IMR-90 (cell line): Measurements from ENCODE around the gene GALNT4. TPM values are rescaled to one million over a fixed set of nuclear protein-coding genes. Genes with fewer than 3 reads are reported as not detected.

Experiments used
- ATAC-seq: fragments of 200-7000 bp; cut with Tn5 transposase; 2 replicates; pipeline ENCODE4 v1.9.1; 2020; ENCODE audit warnings: low read depth, mild to moderate bottlenecking, moderate library complexity
- BruUV-seq: library from RNA; stranded (reverse); fragments of 400-500 nt; replicated peaks from 2 replicates; lab custom pipeline; 2021; lab: Mats Ljungman, UMichigan
- CTCF ChIA-PET: fragments of 300-600 bp; formaldehyde crosslinking; extraction: SDS; loops from one replicate; lab custom pipeline; 2021; ENCODE audit warnings: antibody characterized with exemption; lab: Yijun Ruan, JAX
- POLR2A ChIA-PET: fragments of 300-600 bp; sonication (Branson Sonifier 250); formaldehyde crosslinking; loops from one replicate; lab custom pipeline; 2022; ENCODE audit warnings: antibody characterized with exemption; ENCODE audit not compliant: unreplicated experiment; lab: Charles Lee
- DNase-seq: peaks from one replicate; pipeline ENCODE4 v3.0.0; 2013
- H2AFZ ChIP-seq: replicated peaks from 2 replicates; pipeline ENCODE3; 2013; ENCODE audit warnings: low read length, mild to moderate bottlenecking; ENCODE audit not compliant: poor library complexity
- H2AK5ac ChIP-seq: 2 replicates; pipeline ENCODE4 v1.6.1; 2013; ENCODE audit warnings: low read depth, low read length, inconsistent platforms
- H2AK9ac ChIP-seq: replicated peaks from 2 replicates; pipeline ENCODE3; 2013; ENCODE audit warnings: mild to moderate bottlenecking, low read depth, low read length, moderate library complexity; ENCODE audit not compliant: poor library complexity
- H2BK120ac ChIP-seq: 2 replicates; pipeline ENCODE4 v1.6.1; 2013; ENCODE audit warnings: low read depth, low read length, inconsistent platforms
- H2BK15ac ChIP-seq: 3 replicates; pipeline ENCODE4 v1.6.1; 2013; ENCODE audit warnings: low read depth, low read length, inconsistent platforms
- H2BK20ac ChIP-seq: 2 replicates; pipeline ENCODE4 v1.6.1; 2013; ENCODE audit warnings: low read depth, mild to moderate bottlenecking, inconsistent platforms, low read length, moderate library complexity
- H2BK5ac ChIP-seq: 2 replicates; pipeline ENCODE4 v1.6.1; 2013; ENCODE audit warnings: mild to moderate bottlenecking, low read depth, low read length, inconsistent platforms; ENCODE audit not compliant: poor library complexity, severe bottlenecking
- H3K14ac ChIP-seq: replicated peaks from 2 replicates; pipeline ENCODE4 v1.6.1; 2013; ENCODE audit warnings: low read depth, low read length, inconsistent platforms
- H3K18ac ChIP-seq: 2 replicates; pipeline ENCODE4 v1.6.1; 2013; ENCODE audit warnings: low read depth, low read length, control low read depth
- H3K23ac ChIP-seq: 2 replicates; pipeline ENCODE4 v1.6.1; 2013; ENCODE audit warnings: low read depth, low read length, inconsistent platforms
- H3K27ac ChIP-seq: 2 replicates; pipeline ENCODE4 v1.5.1; 2013; ENCODE audit warnings: mild to moderate bottlenecking, control low read depth, low read length; ENCODE audit not compliant: insufficient read depth
- H3K27me3 ChIP-seq: 2 replicates; pipeline ENCODE4 v1.6.1; 2013; ENCODE audit warnings: low read length; ENCODE audit not compliant: control insufficient read depth, insufficient read depth
- H3K36me3 ChIP-seq: 2 replicates; pipeline ENCODE4 v1.6.1; 2013; ENCODE audit warnings: low read length, mixed read lengths; ENCODE audit not compliant: control insufficient read depth, insufficient read depth
- H3K4ac ChIP-seq: 2 replicates; pipeline ENCODE4 v1.6.1; 2013; ENCODE audit warnings: low read depth, low read length, inconsistent platforms
- H3K4me1 ChIP-seq: 2 replicates; pipeline ENCODE4 v1.6.1; 2013; ENCODE audit warnings: low read length, mixed read lengths; ENCODE audit not compliant: control insufficient read depth, insufficient read depth
- H3K4me2 ChIP-seq: 2 replicates; pipeline ENCODE4 v1.6.1; 2013; ENCODE audit warnings: low read depth, mild to moderate bottlenecking, control low read depth, low read length, moderate library complexity
- H3K4me3 ChIP-seq: 2 replicates; pipeline ENCODE4 v1.5.1; 2013; ENCODE audit warnings: low read depth, mild to moderate bottlenecking, control low read depth, low read length, moderate library complexity; ENCODE audit not compliant: insufficient read depth
- H3K56ac ChIP-seq: 2 replicates; pipeline ENCODE4 v1.6.1; 2013; ENCODE audit warnings: low read length, inconsistent platforms; ENCODE audit not compliant: insufficient read depth; ENCODE audit errors: extremely low read depth
- H3K79me1 ChIP-seq, 2 experiments: 2 replicates each; pipeline ENCODE4 v1.6.1; 2013; ENCODE audit warnings: low read length in 2 of 2, inconsistent platforms in 1 of 2, low read depth in 1 of 2
- H3K9ac ChIP-seq: 2 replicates; pipeline ENCODE4 v1.6.1; 2013; ENCODE audit warnings: low read depth, low read length, control low read depth
- H3K9me1 ChIP-seq: 2 replicates; pipeline ENCODE4 v1.6.1; 2013; ENCODE audit warnings: low read length, inconsistent platforms; ENCODE audit not compliant: insufficient read depth
- H3K9me3 ChIP-seq: 2 replicates; pipeline ENCODE4 v1.6.1; 2013; ENCODE audit warnings: low read length; ENCODE audit not compliant: control insufficient read depth, insufficient read depth
- H4K20me1 ChIP-seq: 2 replicates; pipeline ENCODE4 v1.6.1; 2013; ENCODE audit warnings: low read length, inconsistent platforms; ENCODE audit not compliant: insufficient read depth
- H4K5ac ChIP-seq: 2 replicates; pipeline ENCODE4 v1.6.1; 2013; ENCODE audit warnings: mild to moderate bottlenecking, low read depth, low read length, control low read depth
- H4K8ac ChIP-seq, 2 experiments: 2 replicates each; pipeline ENCODE4 v1.6.1; 2013; ENCODE audit warnings: low read depth in 2 of 2, low read length in 2 of 2, control low read depth in 1 of 2, inconsistent platforms in 1 of 2
- H4K91ac ChIP-seq: 2 replicates; pipeline ENCODE4 v1.6.1; 2013; ENCODE audit warnings: low read depth, low read length, inconsistent platforms; ENCODE audit not compliant: insufficient read depth
- BHLHE40 ChIP-seq: fragments of 150-350 bp; IDR thresholded peaks from 2 replicates; pipeline ENCODE4 v1.6.1; 2016; ENCODE audit warnings: mild to moderate bottlenecking, low read depth, low read length
- CEBPB ChIP-seq: IDR thresholded peaks from 2 replicates; pipeline ENCODE4 v1.6.1; 2012; ENCODE audit warnings: low read depth, low read length, improper control_type of control experiment
- CHD1 ChIP-seq: IDR thresholded peaks from 2 replicates; pipeline ENCODE4 v1.6.1; 2012; ENCODE audit warnings: low read depth, low read length, improper control_type of control experiment
- ELK1 ChIP-seq: fragments of 150-350 bp; IDR thresholded peaks from 2 replicates; pipeline ENCODE4 v1.6.1; 2016; ENCODE audit warnings: low read depth, mild to moderate bottlenecking, low read length, moderate library complexity, borderline replicate concordance
- FOS ChIP-seq: fragments of 150-350 bp; IDR thresholded peaks from 2 replicates; pipeline ENCODE4 v1.6.1; 2016; ENCODE audit warnings: low read depth, low read length
- MAFK ChIP-seq: IDR thresholded peaks from 2 replicates; pipeline ENCODE4 v1.6.1; 2012; ENCODE audit warnings: low read depth, low read length, improper control_type of control experiment
- MAZ ChIP-seq: IDR thresholded peaks from 2 replicates; pipeline ENCODE4 v1.6.1; 2012; ENCODE audit warnings: low read depth, mild to moderate bottlenecking, low read length, improper control_type of control experiment, moderate library complexity, borderline replicate concordance
- MXI1 ChIP-seq: IDR thresholded peaks from 2 replicates; pipeline ENCODE4 v1.6.1; 2012; ENCODE audit warnings: low read depth, mild to moderate bottlenecking, low read length, moderate library complexity, borderline replicate concordance
- NFE2L2 ChIP-seq: fragments of 150-350 bp; IDR thresholded peaks from 2 replicates; pipeline ENCODE4 v1.6.1; 2016; ENCODE audit warnings: low read depth, mild to moderate bottlenecking, low read length
- POLR2A ChIP-seq: IDR thresholded peaks from 2 replicates; pipeline ENCODE4 v1.6.1; 2012; ENCODE audit warnings: mild to moderate bottlenecking, low read depth, low read length
- RAD21 ChIP-seq: IDR thresholded peaks from 2 replicates; pipeline ENCODE4 v1.6.1; 2012; ENCODE audit warnings: low read length, improper control_type of control experiment
- RCOR1 ChIP-seq: IDR thresholded peaks from 2 replicates; pipeline ENCODE4 v1.6.1; 2012; ENCODE audit warnings: mild to moderate bottlenecking, low read length, improper control_type of control experiment; ENCODE audit not compliant: insufficient replicate concordance
- RFX5 ChIP-seq: IDR thresholded peaks from 2 replicates; pipeline ENCODE4 v1.8.0; 2012; ENCODE audit warnings: low read depth, mild to moderate bottlenecking, low read length, moderate library complexity
- SMC3 ChIP-seq: fragments of 150-350 bp; IDR thresholded peaks from 2 replicates; pipeline ENCODE4 v1.6.1; 2016; ENCODE audit warnings: low read depth, mild to moderate bottlenecking, antibody characterized with exemption, low read length, moderate library complexity
- WGBS, 2 experiments: methylation state at CpG; one replicate each; pipeline versions ENCODE4 v1.1.5 to v1.1.7; 2013; ENCODE audit warnings: missing lambda C conversion rate in 2 of 2; ENCODE audit not compliant: insufficient read length in 1 of 2; ENCODE audit errors: extremely low coverage in 2 of 2; 5-methylcytosine and 5-hydroxymethylcytosine counted together
- dilution Hi-C: fragments of 300-500 bp; cut with HindIII; formaldehyde crosslinking; loops from one replicate; pipeline ENCODE4 v1.14.3; 2018; ENCODE audit warnings: low sequenced_read_pairs; ENCODE audit not compliant: unreplicated experiment
- in situ Hi-C: fragments of 300-500 bp; cut with MboI; formaldehyde crosslinking; loops from 3 replicates; pipeline ENCODE4 v1.14.3; 2019; ENCODE audit warnings: low sequenced_read_pairs, inconsistent platforms, mixed read lengths
- intact Hi-C: fragments of 100-400 bp; cut with micrococcal nuclease; formaldehyde crosslinking; loops from 2 replicates; pipeline ENCODE4 v1.10.0; 2022
- polyA plus RNA-seq, 3 experiments: library from polyadenylated mRNA; depleted of rRNA; stranded (reverse); fragments of >200 nt; gene quantifications; 2 replicates each; pipeline ENCODE4 v1.2.3, GENCODE V29; 2012; ENCODE audit warnings: low replicate concordance in 1 of 3
- total RNA-seq: library from RNA; depleted of rRNA; stranded (reverse); fragments of >200 nt; gene quantifications from 2 replicates; pipeline ENCODE4 v1.2.3, GENCODE V29; 2012
- TF ChIP-seq, protein P1 (sequence below): conservative IDR thresholded peaks from 2 replicates; pipeline ENCODE4 v1.5.1; 2012; ENCODE audit warnings: mild to moderate bottlenecking, low read depth, low read length, improper control_type of control experiment
- TF ChIP-seq, protein P2 (sequence below): fragments of 150-350 bp; IDR thresholded peaks from 2 replicates; pipeline ENCODE4 v1.6.1; 2017; ENCODE audit warnings: mild to moderate bottlenecking, antibody characterized with exemption, low read length, low read depth

The GALNT4 gene
- total and polyA plus RNA-seq, 2 of the 4 experiments (the other 2 are of a cell fraction): 2.6 to 9.0 TPM

DNA sequence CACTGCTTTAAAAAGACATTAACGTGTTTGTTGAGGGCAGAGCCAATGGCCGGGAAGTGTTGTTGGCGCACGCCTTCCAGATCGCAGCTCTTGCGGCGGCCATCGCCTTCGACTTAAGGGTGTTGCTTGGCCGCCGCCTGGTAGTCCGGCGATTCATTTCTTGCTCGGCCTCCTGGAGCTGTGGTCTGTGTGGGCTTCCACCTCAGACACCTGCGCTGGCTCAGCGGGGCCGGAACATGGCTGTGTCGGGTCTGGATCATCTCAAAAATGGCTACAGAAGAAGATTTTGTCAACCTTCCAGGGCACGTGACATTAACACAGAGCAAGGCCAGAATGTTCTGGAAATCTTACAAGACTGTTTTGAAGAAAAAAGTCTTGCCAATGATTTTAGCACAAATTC is 24.7 kb downstream of the GALNT4 start:
- H2AK5ac ChIP-seq: no peak overlapping the region
- ATAC-seq (no peak), DNase-seq (no peak)
- no peaks in the 10 kb centered on the region for H3K9me3 ChIP-seq
- H3K27me3 ChIP-seq: no peaks in the 10 kb centered on the region
- H2BK15ac ChIP-seq: no peak overlapping the region
- in situ Hi-C loops: loop anchor here (25.0 kb wide), 1 partner anchor 1363 kb away; the partner anchor contains the start of genes CEP290 and TMTC3
- H3K18ac ChIP-seq: no peak overlapping the region
- no peak overlapping the region for H2BK120ac ChIP-seq
- TF ChIP-seq RAD21 (no peak), MAFK (no peak), BHLHE40 (no peak), RFX5 (no peak), POLR2A (no peak), RCOR1 (no peak), MXI1 (no peak), FOS (no peak), CHD1 (no peak), NFE2L2 (no peak), MAZ (no peak), ELK1 (no peak), SMC3 (no peak), CEBPB (no peak)
- TF ChIP-seq, protein P1, sequence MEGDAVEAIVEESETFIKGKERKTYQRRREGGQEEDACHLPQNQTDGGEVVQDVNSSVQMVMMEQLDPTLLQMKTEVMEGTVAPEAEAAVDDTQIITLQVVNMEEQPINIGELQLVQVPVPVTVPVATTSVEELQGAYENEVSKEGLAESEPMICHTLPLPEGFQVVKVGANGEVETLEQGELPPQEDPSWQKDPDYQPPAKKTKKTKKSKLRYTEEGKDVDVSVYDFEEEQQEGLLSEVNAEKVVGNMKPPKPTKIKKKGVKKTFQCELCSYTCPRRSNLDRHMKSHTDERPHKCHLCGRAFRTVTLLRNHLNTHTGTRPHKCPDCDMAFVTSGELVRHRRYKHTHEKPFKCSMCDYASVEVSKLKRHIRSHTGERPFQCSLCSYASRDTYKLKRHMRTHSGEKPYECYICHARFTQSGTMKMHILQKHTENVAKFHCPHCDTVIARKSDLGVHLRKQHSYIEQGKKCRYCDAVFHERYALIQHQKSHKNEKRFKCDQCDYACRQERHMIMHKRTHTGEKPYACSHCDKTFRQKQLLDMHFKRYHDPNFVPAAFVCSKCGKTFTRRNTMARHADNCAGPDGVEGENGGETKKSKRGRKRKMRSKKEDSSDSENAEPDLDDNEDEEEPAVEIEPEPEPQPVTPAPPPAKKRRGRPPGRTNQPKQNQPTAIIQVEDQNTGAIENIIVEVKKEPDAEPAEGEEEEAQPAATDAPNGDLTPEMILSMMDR: no peak
- TF ChIP-seq, protein P2, sequence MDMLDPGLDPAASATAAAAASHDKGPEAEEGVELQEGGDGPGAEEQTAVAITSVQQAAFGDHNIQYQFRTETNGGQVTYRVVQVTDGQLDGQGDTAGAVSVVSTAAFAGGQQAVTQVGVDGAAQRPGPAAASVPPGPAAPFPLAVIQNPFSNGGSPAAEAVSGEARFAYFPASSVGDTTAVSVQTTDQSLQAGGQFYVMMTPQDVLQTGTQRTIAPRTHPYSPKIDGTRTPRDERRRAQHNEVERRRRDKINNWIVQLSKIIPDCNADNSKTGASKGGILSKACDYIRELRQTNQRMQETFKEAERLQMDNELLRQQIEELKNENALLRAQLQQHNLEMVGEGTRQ: no peak
- no peak overlapping the region for H4K5ac ChIP-seq
- H4K20me1 ChIP-seq: no peaks in the 10 kb centered on the region
- H2AFZ ChIP-seq: no peak overlapping the region
- no peak overlapping the region for H3K4ac ChIP-seq
- no peak overlapping the region for H3K4me2 ChIP-seq
- H4K8ac ChIP-seq: no peak overlapping the region
- no peak overlapping the region for H3K23ac ChIP-seq
- no TSS peak for BruUV-seq
- no peak overlapping the region for H2AK9ac ChIP-seq
- CTCF ChIA-PET: no interaction called here
- H4K91ac ChIP-seq: no peak overlapping the region
- 98% methylated on average over 16 of the region's 19 CpGs; no CpG with 5 or more reads in 1 of the 2 experiments for WGBS, 2 experiments
- peaks cover 3% of the 10 kb centered on the region for H3K9me1 ChIP-seq
- intact Hi-C loops: no loop called here
- no peak overlapping the region for H2BK5ac ChIP-seq
- H3K27ac ChIP-seq: no peak overlapping the region
- dilution Hi-C loops: no loop called here
- no peak overlapping the region for H3K14ac ChIP-seq
- 0 out of 2 replicates have a peak, but pooled peaks cover 2% of the 10 kb centered on the region for H3K36me3 ChIP-seq
- no peak overlapping the region for H3K9ac ChIP-seq
- H3K56ac ChIP-seq: no peak overlapping the region
- H3K4me1 ChIP-seq: peaks cover 4% of the 10 kb centered on the region; the same call in 1 of the 2 replicates
- H3K79me1 ChIP-seq: no peaks in the 10 kb centered on the region; a peak in 1 of 4 replicates
- POLR2A ChIA-PET: no interaction called here
- H3K4me3 ChIP-seq: no peak overlapping the region
- no peak overlapping the region for H2BK20ac ChIP-seq
